ENCODE measurements around the gene RAB4A.
"Not testable (repeated sequence)": the region's sequence is repeated elsewhere in the genome, so short reads cannot be mapped to it uniquely, and the experiment has no call there.

The RAB4A gene

DNA sequence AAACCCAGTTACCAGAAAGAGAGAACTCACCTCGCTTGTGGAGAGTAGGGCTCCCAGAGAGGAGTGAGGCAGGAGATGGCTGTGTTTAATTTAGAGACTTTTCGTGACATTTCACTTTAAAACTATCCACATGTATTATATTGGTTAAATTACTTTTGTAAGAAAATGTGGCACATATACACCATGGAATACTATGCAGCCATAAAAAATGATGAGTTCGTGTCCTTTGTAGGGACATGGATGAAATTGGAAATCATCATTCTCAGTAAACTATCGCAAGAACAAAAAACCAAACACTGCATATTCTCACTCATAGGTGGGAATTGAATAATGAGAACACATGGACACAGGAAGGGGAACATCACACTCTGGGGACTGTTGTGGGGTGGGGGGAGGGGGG lies 20.8 kb downstream of the RAB4A start:
- peaks cover 4 to 61% of the 10 kb centered on the region in 2 donors for H3K36me3 ChIP-seq (replicated peaks in 1 of 2; ENCODE audit: control insufficient read depth in 2 of 2, insufficient read depth in 2 of 2, low read length in 2 of 2)
- not testable (repeated sequence) for H2BK15ac ChIP-seq (ENCODE audit: low read length); H2BK5ac ChIP-seq (ENCODE audit: low read length); H3K27me3 ChIP-seq (ENCODE audit: control insufficient read depth in 3 of 3, insufficient read depth in 3 of 3, low read depth in 1 of 3, low read length in 3 of 3); H2BK120ac ChIP-seq (ENCODE audit: low read depth, low read length); H3K79me1 ChIP-seq (ENCODE audit: low read depth, low read length); DNase-seq (ENCODE audit: low spot score); H3K4ac ChIP-seq (ENCODE audit: low read length); H3K4me3 ChIP-seq (ENCODE audit: low read length in 2 of 2); H4K91ac ChIP-seq (ENCODE audit: low read depth, low read length, poor library complexity); H3K4me2 ChIP-seq (ENCODE audit: insufficient read depth, low read length, poor library complexity, severe bottlenecking); H4K8ac ChIP-seq (ENCODE audit: low read depth, low read length); H2AFZ ChIP-seq (ENCODE audit: low read length); H2AK5ac ChIP-seq (ENCODE audit: low read depth, low read length); H3K27ac ChIP-seq (replicated peaks; ENCODE audit: low read length); H3K4me1 ChIP-seq (ENCODE audit: control insufficient read depth in 2 of 2, insufficient read depth in 1 of 2, low read depth in 1 of 2, low read length in 2 of 2); H3K9me3 ChIP-seq (replicated peaks in 1 of 2; ENCODE audit: control insufficient read depth in 2 of 2, insufficient read depth in 1 of 2, low read depth in 1 of 2, low read length in 2 of 2); H3K23ac ChIP-seq (ENCODE audit: low read depth, low read length, poor library complexity); H3K14ac ChIP-seq (ENCODE audit: low read length); H3K9ac ChIP-seq (ENCODE audit: low read depth, low read length, poor library complexity); H3K18ac ChIP-seq (ENCODE audit: low read length); H2BK12ac ChIP-seq (ENCODE audit: low read length)
- WGBS, 2 donors (ENCODE audit: extremely low coverage in 2 of 2, insufficient read length in 2 of 2, insufficient replicate concordance in 1 of 2): no CpG with 5 or more reads among the region's 4 CpGs

DNA sequence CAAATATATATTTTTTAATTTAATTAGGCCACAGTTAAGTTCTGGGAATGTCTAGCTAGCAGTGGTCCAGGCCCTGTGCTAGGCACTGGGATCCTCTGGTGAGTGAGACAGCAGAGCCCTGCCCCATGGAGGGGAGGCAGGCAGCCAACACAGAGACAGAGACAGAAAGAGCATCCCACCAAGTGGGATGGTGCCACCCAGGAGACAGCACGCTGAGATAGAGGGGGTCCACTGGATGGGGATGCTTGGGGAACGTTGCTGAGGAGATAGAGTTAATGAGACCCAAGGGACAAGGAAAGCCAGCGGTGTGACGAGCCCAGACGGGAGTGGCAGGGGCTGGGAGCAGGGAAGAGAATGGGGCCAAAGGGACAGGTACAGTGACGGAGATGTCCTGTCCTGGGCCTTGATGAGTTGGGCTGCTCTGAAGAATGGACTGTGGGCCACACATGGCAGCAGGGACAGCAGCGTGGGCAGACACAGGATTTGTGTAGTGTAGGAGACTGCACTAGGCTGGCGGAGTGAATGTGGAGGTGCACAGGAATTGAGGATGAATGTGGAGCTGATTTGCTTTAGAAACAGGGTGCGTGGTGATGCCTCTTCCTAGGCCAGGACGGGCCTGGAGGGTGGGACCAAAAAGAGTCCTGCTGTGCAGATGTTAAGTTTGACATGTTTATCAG lies 22.8 kb downstream of the RAB4A start:
- H2AK5ac ChIP-seq (ENCODE audit: low read depth, low read length): no peak overlapping the region
- peaks cover 4 to 71% of the 10 kb centered on the region in 2 donors for H3K36me3 ChIP-seq (replicated peaks in 1 of 2; ENCODE audit: control insufficient read depth in 2 of 2, insufficient read depth in 2 of 2, low read length in 2 of 2)
- no peak overlapping the region for H3K14ac ChIP-seq (ENCODE audit: low read length)
- H4K8ac ChIP-seq (ENCODE audit: low read depth, low read length): no peak overlapping the region
- no peak for DNase-seq (ENCODE audit: low spot score)
- H4K91ac ChIP-seq (ENCODE audit: low read depth, low read length, poor library complexity): no peak overlapping the region
- H3K27me3 ChIP-seq (ENCODE audit: control insufficient read depth in 3 of 3, insufficient read depth in 3 of 3, low read depth in 1 of 3, low read length in 3 of 3): no peaks in the 10 kb centered on the region
- H2AFZ ChIP-seq (ENCODE audit: low read length): no peak overlapping the region
- no peak overlapping the region for H3K18ac ChIP-seq (ENCODE audit: low read length)
- peak overlapping the region; percentile 9 for H3K23ac ChIP-seq (ENCODE audit: low read depth, low read length, poor library complexity)
- no peak overlapping the region for H3K4ac ChIP-seq (ENCODE audit: low read length)
- H2BK5ac ChIP-seq (ENCODE audit: low read length): no peak overlapping the region
- H3K4me2 ChIP-seq (ENCODE audit: insufficient read depth, low read length, poor library complexity, severe bottlenecking): no peak overlapping the region
- no peak overlapping the region for H3K27ac ChIP-seq (replicated peaks; ENCODE audit: low read length)
- H2BK15ac ChIP-seq (ENCODE audit: low read length): no peak overlapping the region
- H2BK120ac ChIP-seq (ENCODE audit: low read depth, low read length): no peak overlapping the region
- H3K4me1 ChIP-seq (ENCODE audit: control insufficient read depth in 2 of 2, insufficient read depth in 1 of 2, low read depth in 1 of 2, low read length in 2 of 2): no peaks in the 10 kb centered on the region
- peaks cover 0 to 7% of the 10 kb centered on the region in 2 donors for H3K9me3 ChIP-seq (replicated peaks in 1 of 2; ENCODE audit: control insufficient read depth in 2 of 2, insufficient read depth in 1 of 2, low read depth in 1 of 2, low read length in 2 of 2)
- no peak overlapping the region for H3K4me3 ChIP-seq (ENCODE audit: low read length in 2 of 2)
- H3K9ac ChIP-seq (ENCODE audit: low read depth, low read length, poor library complexity): no peak overlapping the region
- no peak overlapping the region for H2BK12ac ChIP-seq (ENCODE audit: low read length)
- H3K79me1 ChIP-seq (ENCODE audit: low read depth, low read length): peaks cover 3% of the 10 kb centered on the region
- WGBS, 2 donors (ENCODE audit: extremely low coverage in 2 of 2, insufficient read length in 2 of 2, insufficient replicate concordance in 1 of 2): no CpG with 5 or more reads among the region's 10 CpGs

DNA sequence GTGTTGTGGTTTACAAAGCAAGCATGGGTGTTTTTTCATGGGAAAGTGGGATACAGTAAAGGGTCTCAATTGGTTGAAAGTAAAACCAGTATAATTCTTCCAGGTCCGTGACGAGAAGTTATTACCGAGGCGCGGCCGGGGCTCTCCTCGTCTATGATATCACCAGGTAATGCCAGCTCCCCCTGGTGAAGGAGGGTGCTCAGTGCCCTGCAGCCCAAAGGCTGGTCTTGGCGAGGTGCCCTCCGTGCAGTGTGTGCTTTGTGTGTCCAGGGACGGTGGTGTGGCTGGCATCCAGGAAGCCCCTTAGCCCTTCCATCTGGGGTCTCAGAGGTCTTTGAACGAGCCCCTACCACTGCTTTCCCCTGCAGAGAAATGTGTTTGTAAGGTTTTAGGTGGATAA lies 24.8 kb downstream of the RAB4A start:
- H3K36me3 ChIP-seq (replicated peaks in 1 of 2; ENCODE audit: control insufficient read depth in 2 of 2, insufficient read depth in 2 of 2, low read length in 2 of 2): peaks cover 13 to 73% of the 10 kb centered on the region in 2 donors
- WGBS, 2 donors (ENCODE audit: extremely low coverage in 2 of 2, insufficient read length in 2 of 2, insufficient replicate concordance in 1 of 2): no CpG with 5 or more reads among the region's 11 CpGs
- H3K9me3 ChIP-seq (replicated peaks in 1 of 2; ENCODE audit: control insufficient read depth in 2 of 2, insufficient read depth in 1 of 2, low read depth in 1 of 2, low read length in 2 of 2): peaks cover 0 to 7% of the 10 kb centered on the region in 2 donors
- no peaks in the 10 kb centered on the region for H3K27me3 ChIP-seq (ENCODE audit: control insufficient read depth in 3 of 3, insufficient read depth in 3 of 3, low read depth in 1 of 3, low read length in 3 of 3)
- H2AK5ac ChIP-seq (ENCODE audit: low read depth, low read length): no peak overlapping the region
- no peak overlapping the region for H3K4ac ChIP-seq (ENCODE audit: low read length)
- peaks cover 3% of the 10 kb centered on the region for H3K79me1 ChIP-seq (ENCODE audit: low read depth, low read length)
- no peak overlapping the region for H3K23ac ChIP-seq (ENCODE audit: low read depth, low read length, poor library complexity)
- no peak overlapping the region for H3K18ac ChIP-seq (ENCODE audit: low read length)
- no peak overlapping the region for H3K27ac ChIP-seq (replicated peaks; ENCODE audit: low read length)
- H2BK12ac ChIP-seq (ENCODE audit: low read length): no peak overlapping the region
- H3K4me2 ChIP-seq (ENCODE audit: insufficient read depth, low read length, poor library complexity, severe bottlenecking): no peak overlapping the region
- H4K91ac ChIP-seq (ENCODE audit: low read depth, low read length, poor library complexity): no peak overlapping the region
- no peak overlapping the region for H2BK5ac ChIP-seq (ENCODE audit: low read length)
- H3K9ac ChIP-seq (ENCODE audit: low read depth, low read length, poor library complexity): no peak overlapping the region
- H3K4me1 ChIP-seq (ENCODE audit: control insufficient read depth in 2 of 2, insufficient read depth in 1 of 2, low read depth in 1 of 2, low read length in 2 of 2): peaks cover 0 to 2% of the 10 kb centered on the region in 2 donors
- H2BK120ac ChIP-seq (ENCODE audit: low read depth, low read length): no peak overlapping the region
- no peak overlapping the region for H3K4me3 ChIP-seq (ENCODE audit: low read length in 2 of 2)
- H3K14ac ChIP-seq (ENCODE audit: low read length): no peak overlapping the region
- no peak overlapping the region for H4K8ac ChIP-seq (ENCODE audit: low read depth, low read length)
- H2AFZ ChIP-seq (ENCODE audit: low read length): no peak overlapping the region
- DNase-seq (ENCODE audit: low spot score): no peak
- H2BK15ac ChIP-seq (ENCODE audit: low read length): no peak overlapping the region

DNA sequence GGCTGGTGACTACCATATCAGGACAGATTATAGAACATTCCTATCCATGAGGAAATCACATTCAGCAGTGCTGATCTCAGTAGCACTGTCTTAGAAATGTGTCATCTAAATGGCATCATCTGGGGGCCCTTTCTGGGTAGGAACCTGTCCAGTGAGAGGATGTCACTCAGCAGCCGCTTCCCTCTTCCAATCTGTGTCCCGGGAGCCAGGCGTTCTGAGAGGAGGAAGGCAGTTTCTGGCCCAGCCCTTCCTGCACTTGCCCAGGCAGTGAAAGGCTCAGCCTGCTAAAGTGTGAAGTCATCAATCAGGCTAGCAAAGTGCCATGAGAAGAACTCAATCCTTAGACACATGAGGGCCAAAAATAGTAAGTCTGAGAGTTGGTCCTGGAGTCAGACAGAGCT lies 25.6 kb downstream of the RAB4A start:
- Histone ChIP-seq H2BK12ac (ENCODE audit: low read length) (no peak overlapping the region), H3K9ac (ENCODE audit: low read depth, low read length, poor library complexity) (no peak overlapping the region), H2AFZ (ENCODE audit: low read length) (no peak overlapping the region), H4K8ac (ENCODE audit: low read depth, low read length) (no peak overlapping the region), H2BK120ac (ENCODE audit: low read depth, low read length) (no peak overlapping the region), H3K36me3 (replicated peaks in 1 of 2; ENCODE audit: control insufficient read depth in 2 of 2, insufficient read depth in 2 of 2, low read length in 2 of 2) (peaks cover 14 to 73% of the 10 kb centered on the region in 2 donors), H3K79me1 (ENCODE audit: low read depth, low read length) (peaks cover 3% of the 10 kb centered on the region), H3K23ac (ENCODE audit: low read depth, low read length, poor library complexity) (no peak overlapping the region), H3K27ac (replicated peaks; ENCODE audit: low read length) (no peak overlapping the region), H3K18ac (ENCODE audit: low read length) (no peak overlapping the region), H4K91ac (ENCODE audit: low read depth, low read length, poor library complexity) (no peak overlapping the region), H3K14ac (ENCODE audit: low read length) (no peak overlapping the region), H3K4me1 (ENCODE audit: control insufficient read depth in 2 of 2, insufficient read depth in 1 of 2, low read depth in 1 of 2, low read length in 2 of 2) (peaks cover 0 to 2% of the 10 kb centered on the region in 2 donors), H3K4me2 (ENCODE audit: insufficient read depth, low read length, poor library complexity, severe bottlenecking) (no peak overlapping the region), H3K4me3 (ENCODE audit: low read length in 2 of 2) (no peak overlapping the region), H3K27me3 (ENCODE audit: control insufficient read depth in 3 of 3, insufficient read depth in 3 of 3, low read depth in 1 of 3, low read length in 3 of 3) (no peaks in the 10 kb centered on the region), H3K4ac (ENCODE audit: low read length) (no peak overlapping the region), H3K9me3 (replicated peaks in 1 of 2; ENCODE audit: control insufficient read depth in 2 of 2, insufficient read depth in 1 of 2, low read depth in 1 of 2, low read length in 2 of 2) (peaks cover 0 to 1% of the 10 kb centered on the region in 2 donors), H2BK5ac (ENCODE audit: low read length) (no peak overlapping the region), H2BK15ac (ENCODE audit: low read length) (no peak overlapping the region), H2AK5ac (ENCODE audit: low read depth, low read length) (no peak overlapping the region)
- WGBS, 2 donors (ENCODE audit: extremely low coverage in 2 of 2, insufficient read length in 2 of 2, insufficient replicate concordance in 1 of 2): no CpG with 5 or more reads among the region's 3 CpGs
- no peak for DNase-seq (ENCODE audit: low spot score)
